GM19238 (cell line): ENCODE measurements around the gene TPGS2.
"Not testable (repeated sequence)": the region's sequence is repeated elsewhere in the genome, so short reads cannot be mapped to it uniquely, and the experiment has no call there.

Experiments used
- DNase-seq: peaks from one replicate; pipeline ENCODE4 v3.0.0; 2011; ENCODE audit warnings: low spot score; ENCODE audit not compliant: insufficient read length

Gene TPGS2

DNA sequence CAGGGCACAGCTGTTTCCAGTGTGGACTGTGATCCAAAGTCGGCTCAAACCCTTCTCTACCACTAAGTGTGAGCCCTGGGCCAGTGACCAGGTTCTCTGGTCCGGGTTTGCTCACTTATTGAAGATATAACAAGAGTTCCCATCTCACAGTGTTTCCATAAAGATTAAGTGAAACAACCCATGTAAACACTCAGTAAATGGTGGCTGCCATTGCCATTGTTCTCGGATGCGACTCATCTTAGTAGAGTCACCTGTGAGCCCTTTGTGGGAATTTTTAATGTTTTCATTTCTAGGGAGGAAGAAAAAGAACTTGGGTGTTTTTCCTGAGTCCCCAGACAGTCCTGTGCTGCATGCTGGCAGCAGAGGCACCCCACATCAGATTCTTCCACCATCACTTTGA is 53.4 kb downstream of the TPGS2 start:
- no peak for DNase-seq

DNA sequence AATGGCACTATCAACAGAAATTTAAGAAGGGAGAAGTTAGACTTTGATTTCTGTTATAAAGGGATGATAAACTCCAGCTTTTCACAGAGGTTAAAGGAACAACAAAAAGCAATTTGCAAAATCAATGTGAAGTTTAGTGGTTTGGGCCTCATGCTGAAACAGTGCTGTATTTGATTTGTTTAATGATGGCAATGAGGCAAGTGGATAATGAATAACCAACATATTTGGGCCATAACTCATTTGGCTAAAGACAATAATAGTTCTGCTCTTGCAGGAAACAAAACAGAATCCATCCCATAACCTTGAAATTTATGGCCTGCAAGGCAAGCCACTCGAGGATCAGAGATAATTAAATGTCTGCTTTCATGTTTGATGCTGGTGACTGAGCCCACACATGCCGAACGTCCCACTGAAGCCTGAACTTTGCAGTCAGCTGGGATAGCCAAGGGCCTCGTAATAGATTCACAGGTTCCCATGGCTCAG is 56.5 kb downstream of the TPGS2 start:
- no peak for DNase-seq

DNA sequence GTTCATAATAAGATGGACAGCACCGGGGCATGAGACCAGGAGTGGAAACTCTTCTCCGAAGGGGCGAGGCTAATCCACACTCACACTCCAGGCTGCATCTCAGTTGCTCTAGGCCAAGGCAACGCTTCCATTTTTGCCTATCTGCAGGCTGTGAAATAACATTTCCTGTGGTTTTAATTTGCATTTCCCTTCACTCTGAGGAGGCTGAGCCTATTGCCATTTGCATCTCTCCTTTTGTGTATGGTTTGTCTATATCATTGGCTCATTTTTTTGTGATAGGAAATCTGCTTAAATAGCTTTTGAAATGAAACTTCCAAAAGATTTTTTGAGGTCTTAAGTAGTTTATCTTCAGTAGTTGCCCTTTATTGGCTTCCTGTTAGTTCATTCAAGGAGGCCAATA is 57.6 kb downstream of the TPGS2 start:
- no peak for DNase-seq

DNA sequence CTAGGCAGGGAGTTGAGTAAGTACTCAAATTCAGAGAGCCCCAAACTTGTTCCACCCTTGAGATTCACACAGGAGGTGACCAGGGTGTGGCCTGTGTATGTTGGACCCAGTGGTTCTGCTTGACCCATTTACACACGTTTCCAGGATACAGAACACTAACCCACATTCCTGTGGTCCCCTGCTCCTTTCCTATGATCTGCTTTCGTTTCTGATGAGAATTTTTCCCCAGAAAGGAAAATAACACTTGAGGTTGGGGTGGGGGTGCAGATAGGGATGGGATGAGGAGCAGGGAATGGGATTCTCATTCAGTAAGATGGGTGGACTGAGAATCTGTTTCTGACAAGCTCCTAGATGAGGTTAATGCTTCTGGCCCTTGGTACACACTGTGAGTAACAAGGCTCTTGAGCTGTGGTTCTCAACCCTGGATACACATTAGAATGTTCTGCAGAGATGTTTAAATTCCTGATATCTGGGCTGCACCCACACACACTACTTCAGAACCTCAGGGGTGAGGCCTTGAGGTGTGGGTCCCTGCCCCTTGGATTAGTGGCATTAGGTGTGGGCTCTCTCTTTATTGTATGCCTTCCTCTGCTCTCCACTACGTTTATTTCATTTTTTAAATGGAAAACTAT is 58.4 kb downstream of the TPGS2 start:
- DNase-seq = no peak

- no peak for DNase-seq
These were observed 59.0 kb downstream of the TPGS2 start for GRCh38 chr18:36769611-36770314.

- no peak for DNase-seq
These were observed 59.6 kb downstream of the TPGS2 start for GRCh38 chr18:36769172-36769571.

GRCh38 chr18:36766836-36767235 is 62.0 kb downstream of the TPGS2 start:
- no peak for DNase-seq

DNA sequence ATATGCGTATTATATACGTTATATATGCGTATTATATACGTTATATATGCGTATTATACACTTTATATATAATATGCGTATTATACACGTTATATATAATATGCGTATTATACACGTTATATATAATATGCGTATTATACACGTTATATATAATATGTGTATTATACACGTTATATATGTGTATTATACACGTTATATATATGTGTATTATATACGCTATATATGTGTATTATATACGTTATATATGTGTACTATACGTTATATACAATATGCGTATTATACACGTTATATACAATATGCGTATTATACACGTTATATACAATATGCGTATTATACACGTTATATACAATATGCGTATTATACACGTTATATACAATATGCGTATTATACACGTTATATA is 65.8 kb downstream of the TPGS2 start:
- not testable (repeated sequence) for DNase-seq

GRCh38 chr18:36762074-36762473 is 66.7 kb downstream of the TPGS2 start:
- DNase-seq = no peak

- DNase-seq = no peak
These were observed 67.6 kb downstream of the TPGS2 start for GRCh38 chr18:36761186-36761698.

GRCh38 chr18:36760598-36760997 is 68.2 kb downstream of the TPGS2 start:
- DNase-seq = no peak

- DNase-seq = no peak
These were observed 69.5 kb downstream of the TPGS2 start for GRCh38 chr18:36759167-36759776.

GRCh38 chr18:36758623-36759022 is 70.2 kb downstream of the TPGS2 start:
- DNase-seq = no peak

GRCh38 chr18:36757991-36758390 is 70.8 kb downstream of the TPGS2 start:
- no peak for DNase-seq

- DNase-seq = no peak
These were observed 71.7 kb downstream of the TPGS2 start for GRCh38 chr18:36757081-36757480.

- no peak for DNase-seq
These were observed 72.6 kb downstream of the TPGS2 start for GRCh38 chr18:36756242-36756641.

GRCh38 chr18:36752929-36753865 is 75.6 kb downstream of the TPGS2 start:
- no peak for DNase-seq

GRCh38 chr18:36745219-36745975 is 83.4 kb downstream of the TPGS2 start:
- no peak for DNase-seq

GRCh38 chr18:36744261-36744876 is 84.4 kb downstream of the TPGS2 start:
- DNase-seq = no peak
